Activated CD8-positive, alpha-beta memory T cell treated with anti-CD3 and anti-CD28 coated beads, Interleukin-2, amount 50 U/mL, for 24 hours (primary cell): ENCODE measurements around the gene PIGV.

Experiments
- DNase-seq: peaks from one replicate; pipeline ENCODE4 v3.0.0-alpha.2; 2020; ENCODE audit errors: extremely low read depth

Gene PIGV

DNA sequence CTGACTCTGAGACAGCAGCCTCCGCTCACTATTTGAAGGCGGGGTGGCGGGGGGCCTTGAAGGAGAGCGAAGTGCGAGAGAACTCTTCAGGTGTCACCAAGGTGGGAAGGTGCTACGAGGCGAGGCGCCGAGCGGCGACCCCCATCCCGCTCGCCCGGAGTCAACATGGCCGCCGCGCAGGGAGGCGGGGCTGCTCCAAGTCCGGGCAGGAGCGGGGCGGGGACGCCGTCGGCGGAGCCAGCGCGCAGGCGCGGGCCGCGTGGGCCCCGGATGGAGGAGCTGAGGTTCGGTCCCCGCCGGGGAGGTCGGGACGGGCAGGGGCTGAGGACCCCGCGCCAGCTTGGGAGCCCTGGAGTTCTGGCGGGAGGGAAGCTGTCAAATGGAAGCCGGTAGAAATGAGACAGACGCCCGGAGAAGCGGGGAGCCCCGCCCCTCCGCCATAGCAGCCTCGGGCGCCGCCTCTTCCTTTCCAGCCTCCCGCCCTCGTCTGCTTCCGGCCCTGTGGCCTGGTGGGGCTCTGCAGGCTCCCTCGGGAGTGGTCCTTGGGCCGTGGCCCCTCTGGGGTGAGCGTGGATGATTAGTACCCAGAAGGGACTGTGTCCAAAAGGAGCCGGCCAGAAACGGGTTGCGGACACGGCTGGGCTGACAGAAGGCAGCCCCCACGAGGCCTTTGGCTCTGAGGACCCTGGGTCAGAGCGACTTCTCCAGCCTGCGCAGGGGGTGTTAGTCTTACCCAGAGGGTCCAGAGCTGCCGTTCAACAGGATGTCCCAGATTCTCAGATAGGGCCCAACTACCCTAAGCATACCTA lies at the start of gene PIGV:
PIGV (plus strand) TSS at position 245 of the 809 bp plus-strand sequence. CDS start 2,866 bp downstream, outside the sequence.
- DNase-seq: peak; percentile 68

DNA sequence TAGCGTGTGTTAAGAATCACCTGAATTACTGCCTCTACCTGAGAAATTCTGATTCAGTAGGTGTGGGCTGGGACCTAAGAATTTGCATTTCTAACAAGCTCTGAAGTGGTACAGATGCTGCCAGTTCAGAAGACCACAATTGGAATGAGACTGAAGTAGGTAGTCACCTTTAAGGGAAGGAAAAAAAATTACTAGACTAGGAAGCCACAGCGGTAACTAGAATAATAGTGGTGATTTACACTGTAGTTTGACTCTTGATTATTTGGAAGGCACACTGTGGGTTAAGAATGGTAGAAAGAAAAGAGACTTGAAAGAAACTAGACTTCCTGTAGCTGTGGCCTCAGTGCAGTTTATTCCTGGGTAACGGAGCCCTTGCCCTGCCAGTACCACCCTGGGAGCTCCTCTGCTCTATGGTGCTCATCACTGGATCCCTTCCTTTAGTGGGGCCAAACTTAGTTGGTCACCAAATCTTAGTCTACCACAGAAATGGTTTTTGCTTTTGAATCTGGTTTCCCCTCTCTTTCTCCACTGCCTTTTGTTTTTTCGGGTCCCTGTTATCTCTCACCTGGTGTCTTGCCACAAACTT lies 48.3 kb upstream of the PIGV start:
- no peak for DNase-seq

DNA sequence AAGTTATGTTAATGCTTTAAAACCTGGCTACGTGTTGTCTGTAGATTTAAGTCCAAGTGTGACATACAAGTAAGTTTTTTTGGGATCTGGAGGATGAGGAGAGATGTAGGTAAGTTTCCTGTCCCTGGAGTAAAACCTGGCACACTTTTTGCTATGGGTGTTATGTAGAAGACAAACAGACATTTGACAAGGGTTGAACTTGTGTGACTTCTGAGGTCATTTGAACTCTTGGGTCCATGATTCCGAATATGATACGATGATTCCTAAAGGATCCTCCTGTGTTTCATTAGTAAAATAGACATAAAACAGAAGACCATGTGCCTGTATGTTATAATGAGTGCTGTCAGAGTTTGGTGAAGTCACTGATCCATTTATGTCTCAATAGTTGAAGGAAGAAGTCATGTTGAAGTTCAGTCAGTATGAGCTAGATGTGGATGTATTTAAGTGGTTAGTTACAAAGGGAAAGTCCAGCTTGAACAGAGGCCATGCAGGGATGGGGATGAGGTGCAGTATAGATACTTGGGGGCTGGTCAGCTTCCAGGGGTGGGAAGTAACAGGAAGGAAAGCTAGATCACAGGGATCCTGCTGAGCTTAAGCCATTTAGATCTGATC lies 47.6 kb upstream of the PIGV start:
- no peak for DNase-seq

DNA sequence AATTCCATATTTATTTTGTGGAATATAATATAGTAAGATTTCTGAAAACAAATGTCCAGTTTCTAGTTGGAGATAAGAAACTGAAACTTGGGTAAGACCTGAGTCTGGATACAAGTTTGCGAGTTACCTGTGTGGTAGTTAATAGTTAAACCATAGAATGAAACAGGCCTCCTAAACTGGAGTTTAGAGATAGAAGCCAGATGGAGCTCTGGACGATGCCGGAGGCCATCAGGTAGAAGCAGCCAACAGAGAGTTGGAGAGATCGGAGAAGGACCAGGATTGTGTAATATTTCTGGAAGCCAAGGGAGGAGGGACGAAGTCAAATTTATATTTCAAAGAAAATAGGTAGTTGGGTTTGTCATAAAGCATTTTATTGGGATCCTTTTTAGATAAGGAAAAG lies 46.8 kb upstream of the PIGV start:
- no peak for DNase-seq

DNA sequence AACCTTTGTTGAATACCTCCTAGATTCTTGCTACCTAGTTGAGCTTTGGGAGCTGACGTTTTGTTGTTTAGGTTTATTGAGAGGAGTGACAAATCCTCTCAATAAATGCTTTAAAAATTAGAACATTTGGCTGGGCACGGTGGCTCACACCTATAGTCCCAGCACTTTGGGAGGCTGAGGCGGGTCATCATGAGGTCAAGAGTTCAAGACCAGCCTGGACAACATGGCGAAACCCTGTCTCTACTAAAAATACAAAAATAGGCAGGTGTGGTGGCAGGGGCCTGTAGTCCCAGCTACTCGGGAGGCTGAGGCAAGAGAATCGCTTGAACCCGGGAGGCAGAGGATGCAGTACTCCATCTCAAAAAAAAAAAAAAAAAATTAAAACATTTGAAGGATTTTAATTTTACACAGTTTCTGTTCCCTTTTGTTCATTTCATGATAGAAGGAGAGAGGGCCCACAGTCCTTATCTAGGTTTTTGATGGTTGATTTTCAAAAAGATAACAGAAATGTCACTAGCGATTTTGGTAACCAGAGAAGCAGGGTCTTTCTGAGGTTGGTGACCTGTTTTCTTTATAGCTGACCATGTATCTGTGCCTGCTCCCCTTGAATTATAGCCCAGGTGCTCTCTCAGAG lies 44.2 kb upstream of the PIGV start:
- no peak for DNase-seq

DNA sequence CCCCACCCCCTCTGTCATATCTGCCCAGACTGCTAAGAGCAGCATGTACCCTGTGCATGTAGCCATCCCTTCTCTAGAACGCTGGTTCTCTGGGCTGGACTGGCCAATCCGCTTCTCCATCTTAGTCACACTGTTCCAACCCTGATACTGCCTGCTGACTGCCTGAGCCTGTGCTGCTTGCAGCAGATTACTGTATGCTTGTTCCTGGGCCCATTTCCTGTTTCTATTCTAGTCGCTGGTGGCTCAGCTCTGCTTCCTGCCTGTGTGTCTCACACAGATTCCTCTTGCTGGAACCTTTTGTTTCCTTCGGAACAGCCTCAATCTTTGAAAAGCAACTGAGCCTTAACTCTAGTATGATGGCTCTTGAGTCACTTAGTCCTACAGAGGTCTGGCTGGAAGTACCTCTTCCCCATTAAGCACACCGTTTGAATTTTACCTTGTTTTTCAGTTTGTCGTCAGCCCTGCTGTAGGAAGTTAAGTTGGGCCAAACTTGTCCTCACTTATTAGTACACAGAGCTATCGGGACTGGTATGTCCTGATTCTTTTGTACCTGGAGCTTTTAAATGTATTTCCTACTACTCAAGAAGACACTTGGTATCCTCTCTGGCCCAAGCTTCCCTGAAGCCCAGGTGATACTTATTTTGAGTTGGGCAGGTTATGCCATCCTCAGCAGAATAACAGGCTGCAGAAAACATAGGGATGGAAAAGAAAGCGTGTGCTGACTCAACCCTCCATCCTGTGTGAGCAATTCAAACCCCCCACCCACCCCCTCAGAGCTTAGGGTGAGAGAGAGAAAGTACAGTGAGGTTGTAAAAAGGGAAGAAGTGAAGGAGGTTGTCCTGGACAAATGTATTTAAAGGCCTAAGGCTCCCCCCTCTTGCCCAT lies 43.4 kb upstream of the PIGV start:
- DNase-seq: peak; percentile 66

DNA sequence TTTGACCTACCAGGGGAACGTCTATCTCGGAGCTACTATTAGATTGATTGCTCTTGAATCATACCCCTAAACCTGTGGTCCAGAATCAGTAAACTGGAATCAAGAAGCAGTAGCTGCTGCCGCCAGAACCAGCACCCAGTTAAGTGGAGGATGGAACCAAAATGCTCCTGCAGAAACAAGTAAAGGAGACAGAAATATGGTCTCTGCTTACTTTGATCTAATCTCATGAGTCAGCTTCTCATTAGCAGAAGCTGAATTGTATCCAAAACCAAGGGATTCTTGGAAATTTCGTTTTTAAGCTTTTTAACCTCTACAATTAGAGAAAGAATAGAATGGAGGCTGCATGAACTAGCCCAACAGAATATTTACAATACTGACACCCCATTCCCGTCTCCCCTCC lies 42.6 kb upstream of the PIGV start:
- DNase-seq: no peak

DNA sequence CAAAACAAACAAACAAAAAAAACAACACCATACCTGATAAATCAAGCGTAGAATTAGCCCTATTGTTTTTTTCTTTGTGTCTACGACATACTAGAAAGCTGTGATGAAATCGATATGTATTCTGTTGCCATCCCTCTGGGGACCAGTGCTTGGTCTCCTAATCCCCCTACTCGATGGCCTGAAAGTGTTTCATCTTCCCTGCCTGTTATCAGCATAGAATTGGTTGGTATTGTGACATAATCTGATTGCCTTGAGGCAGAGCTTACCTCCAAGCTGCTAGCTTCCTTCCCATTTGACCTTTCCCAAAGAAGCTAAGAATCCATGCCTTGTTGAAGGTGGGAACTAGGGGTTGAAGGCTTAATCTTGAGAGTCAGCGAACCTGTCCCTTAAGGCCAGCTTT lies 40.7 kb upstream of the PIGV start:
- no peak for DNase-seq

DNA sequence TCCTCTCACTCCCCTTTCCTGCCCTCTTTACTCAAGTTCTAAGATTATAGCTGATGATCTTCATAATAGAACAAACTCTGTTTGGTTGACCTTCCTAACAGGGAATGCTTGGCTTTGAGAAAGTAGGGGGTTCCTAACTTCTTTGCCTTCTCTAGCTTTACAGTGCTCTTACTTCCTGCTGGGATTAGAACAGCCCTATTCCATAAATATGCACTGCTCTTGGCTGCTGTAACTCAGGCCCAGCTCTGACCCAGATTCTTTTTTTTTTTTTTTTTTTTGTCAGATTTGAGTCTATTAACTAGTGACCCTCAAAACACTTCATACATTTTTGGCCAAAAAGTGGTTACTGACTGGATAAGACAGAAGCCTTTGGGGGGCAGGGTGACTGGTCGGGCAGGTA lies 39.4 kb upstream of the PIGV start:
- no peak for DNase-seq

DNA sequence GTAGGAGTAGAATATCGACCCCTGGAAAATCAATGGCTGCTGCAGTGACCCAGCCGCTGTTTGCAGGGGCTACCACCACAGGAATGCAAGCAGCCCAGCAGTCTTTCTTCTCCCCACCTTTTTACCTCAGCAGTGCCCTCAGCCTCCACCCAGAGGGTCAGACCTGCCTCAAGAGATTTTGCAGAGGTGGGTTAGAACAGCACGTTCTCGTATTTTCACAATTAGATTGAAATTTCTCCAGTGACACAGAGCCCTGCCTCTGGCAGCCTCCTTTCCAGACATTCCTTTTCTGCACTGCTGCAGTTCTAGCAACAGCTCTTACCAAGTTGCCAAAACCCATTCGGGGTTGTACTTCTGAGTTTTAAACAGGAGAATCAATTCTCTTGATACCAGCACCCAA lies 38.3 kb upstream of the PIGV start:
- no peak for DNase-seq

DNA sequence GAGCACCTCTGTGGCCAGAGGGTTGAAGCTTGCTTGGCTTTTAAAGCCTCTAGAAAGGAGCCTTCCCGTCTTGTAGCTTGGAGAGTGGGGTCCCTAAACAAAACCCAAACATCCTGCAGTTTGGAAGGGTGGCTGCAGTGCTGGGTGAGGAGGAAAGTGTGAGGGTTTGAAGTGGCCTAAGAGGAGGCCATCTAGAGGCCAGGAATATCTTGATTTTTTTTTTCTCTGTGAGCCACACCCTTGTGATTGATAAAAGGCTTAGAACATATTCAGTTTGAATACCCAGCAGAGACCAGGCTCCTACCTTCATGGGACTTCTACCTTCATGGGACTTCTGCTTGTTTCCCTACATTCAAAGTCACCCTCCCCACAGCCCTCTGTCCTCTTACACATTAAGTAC lies 37.3 kb upstream of the PIGV start:
- DNase-seq: no peak

DNA sequence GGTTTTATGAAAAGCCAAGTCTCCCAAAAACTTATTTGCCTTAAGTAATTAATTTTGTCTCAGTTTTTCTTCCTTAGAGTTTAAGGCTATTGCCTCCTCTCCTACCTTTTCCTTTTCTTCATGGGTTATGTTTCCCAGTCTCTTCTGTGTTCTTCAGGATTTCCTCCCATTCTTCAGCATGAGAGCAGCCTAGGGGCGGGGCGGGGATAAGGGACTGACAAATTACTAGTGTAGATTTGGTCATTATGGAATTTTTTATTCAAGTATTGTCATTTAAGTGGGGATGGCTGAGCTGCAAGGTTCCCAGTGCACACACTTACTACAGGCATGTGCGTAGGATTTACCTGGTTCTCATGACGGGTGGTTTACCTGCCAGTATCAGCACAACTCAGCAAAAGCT lies 35.2 kb upstream of the PIGV start:
- no peak for DNase-seq

DNA sequence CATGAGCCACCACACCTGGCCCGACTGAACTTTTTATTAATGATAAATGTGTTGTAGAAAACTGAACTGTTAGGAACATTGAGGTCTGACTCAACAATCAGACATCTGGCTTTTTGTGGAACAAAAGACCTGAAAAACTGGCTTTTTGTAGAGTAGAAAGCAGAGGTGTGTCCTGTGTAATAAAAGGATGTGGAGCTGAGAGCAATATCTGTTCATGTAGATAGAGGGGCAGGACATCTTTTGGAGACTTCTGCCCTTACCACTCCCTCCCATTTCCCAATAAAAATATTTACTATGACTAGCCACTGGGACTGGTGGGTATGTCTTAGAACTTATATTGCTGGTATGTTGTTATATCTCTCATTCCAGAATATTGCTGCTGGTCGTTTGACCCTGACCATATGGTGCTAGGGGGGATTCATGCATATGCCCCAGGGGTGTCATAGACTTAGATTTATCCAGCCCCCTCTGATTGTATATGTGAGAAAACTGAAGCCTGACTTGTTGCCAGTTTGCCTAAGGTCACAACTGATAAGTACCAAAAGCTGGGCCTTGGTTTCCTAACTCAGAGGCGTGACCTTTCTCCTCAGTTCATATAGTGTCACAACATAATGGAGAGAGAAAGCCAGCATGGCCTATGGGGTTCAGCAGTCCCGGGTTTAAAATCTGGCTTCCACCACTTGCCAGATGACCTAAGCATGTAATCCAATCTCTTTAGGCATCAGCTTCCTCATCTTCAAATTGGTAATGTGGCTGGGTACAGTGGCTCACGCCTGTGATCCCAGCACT lies 33.5 kb upstream of the PIGV start:
- DNase-seq: no peak

DNA sequence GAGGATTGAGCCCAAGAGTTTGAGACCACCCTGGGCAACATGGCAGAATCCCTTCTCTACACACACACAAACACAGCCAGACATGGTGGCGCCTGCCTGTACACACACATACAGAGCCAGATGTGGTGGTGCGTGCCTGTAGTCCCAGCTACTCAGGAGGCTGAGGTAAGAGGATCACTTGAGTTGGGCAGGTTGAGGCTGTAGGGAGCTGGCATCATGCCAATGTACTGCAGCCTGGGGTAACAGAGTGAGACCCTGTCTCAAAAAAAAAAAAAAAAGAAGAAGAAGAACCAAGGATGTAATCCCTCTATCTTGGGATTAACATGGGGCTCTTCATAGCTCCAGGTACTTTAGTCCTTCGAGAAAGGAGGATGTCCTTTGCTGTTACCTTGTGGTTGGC lies 29.4 kb upstream of the PIGV start:
- DNase-seq: no peak

DNA sequence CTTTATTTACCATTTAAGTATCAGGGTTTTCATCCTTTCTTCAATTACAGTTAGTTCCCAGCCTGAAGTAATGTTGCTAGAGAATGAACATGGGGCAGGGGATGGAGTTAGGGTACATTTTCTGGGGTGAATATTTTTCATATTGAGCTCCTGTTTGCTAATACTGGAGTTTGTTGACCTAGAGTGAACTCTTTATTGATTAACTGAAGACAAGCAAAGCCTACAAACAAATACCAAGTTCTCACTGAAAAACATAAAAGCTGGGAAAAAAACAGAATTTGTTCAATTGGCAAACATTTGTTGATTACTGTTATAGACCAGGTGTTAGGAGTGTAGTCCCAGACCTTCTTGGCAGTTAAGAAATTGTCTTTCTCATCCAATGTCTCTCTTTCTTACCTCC lies 28.2 kb upstream of the PIGV start:
- DNase-seq: no peak

DNA sequence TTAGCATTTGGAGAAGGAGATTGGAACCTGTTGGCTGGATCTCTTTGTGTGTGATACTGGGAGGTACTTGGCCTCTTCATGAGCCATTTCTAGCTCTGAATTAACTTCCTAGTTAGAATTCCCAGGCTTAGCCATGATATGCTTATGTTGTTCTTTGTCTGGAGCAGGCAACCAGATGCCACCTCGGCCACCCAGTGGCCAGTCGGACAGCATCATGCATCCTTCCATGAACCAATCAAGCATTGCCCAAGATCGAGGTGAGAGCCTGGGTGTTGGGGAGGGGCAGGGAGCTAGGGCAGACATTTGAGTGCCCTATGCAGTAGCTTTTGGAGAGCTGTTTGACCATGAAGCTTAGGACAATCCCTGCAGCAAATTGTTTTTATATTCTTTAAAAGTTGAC lies 26.5 kb upstream of the PIGV start:
- DNase-seq: no peak

DNA sequence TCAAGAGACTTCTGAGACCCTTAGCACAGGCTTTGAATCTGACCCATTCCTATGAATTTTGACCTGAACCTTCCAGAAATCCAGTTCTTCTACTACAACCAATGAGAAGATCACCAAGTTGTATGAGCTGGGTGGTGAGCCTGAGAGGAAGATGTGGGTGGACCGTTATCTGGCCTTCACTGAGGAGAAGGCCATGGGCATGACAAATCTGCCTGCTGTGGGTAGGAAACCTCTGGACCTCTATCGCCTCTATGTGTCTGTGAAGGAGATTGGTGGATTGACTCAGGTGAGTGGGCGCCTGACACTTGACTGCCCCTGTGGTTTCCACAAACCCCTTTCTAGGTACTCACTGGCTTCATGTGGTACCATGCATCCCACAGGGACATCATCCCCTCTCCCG lies 20.0 kb upstream of the PIGV start:
- no peak for DNase-seq

DNA sequence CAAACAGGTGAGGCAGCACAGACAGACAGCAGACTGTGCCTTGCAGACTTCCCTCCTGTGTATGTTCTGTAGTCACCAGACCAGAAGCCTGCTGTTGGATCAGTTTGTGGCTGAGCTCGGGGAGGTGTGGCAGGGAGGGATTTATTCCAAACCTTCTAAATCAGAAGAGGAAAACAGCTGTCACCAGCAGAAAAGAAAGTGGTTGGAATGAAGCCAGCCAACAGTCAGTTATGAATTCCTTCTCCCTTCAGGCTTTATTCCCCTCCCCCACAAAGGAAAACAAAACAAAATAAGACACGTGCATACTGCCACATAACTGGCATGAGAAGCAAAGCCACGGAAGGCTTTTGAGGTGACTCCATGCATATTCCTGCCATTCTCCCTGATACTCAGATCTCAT lies 19.0 kb upstream of the PIGV start:
- no peak for DNase-seq

DNA sequence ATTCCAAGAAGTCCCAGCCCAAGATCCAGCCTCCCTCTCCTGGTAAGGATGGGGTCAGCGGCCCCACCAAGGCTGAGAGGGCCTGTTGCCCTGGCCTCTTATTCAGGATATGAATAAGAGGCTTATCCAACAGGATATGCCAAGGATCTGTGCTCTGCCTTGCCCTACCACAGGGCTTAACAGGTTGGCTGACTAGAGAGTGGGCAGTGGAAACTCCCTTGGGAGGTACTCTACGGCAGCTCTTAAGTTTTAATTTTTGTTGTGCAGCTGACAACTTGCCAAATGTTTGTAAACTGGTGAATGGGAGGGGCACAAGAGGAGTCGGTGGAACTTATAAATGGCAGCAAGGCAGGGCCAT lies 16.5 kb upstream of the PIGV start:
- no peak for DNase-seq

DNA sequence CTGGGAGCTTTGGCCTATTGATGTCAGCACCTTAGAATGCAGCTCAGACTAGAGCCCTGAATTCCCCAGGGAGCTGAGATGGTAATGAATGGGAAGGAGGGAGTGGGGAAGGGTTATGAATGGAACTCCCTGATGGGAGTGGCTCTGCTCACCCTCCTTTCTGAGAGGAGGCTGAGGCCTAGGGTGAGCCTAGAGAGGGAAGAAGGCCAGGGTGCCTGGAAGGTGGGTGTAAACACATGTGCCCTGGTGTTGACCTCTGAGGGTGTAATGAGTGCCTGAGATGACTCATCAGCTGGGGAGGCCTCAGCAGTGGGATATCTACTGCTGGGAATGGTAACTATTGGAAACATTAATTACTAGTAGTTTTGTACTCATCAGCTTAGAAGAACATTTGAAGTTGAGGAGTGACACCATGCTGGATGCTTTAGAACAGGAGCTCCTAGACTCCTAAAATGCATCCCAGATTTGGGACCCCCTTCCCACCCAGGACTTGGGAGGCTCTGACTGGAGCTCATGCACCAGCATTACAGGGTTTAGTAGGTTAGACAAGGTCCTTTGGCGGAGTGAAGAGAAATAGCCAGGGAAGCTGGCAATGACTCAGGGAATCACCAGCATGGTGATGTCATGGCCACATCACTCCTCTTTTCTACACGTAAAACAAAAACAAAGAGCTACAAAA lies 16.0 kb upstream of the PIGV start:
- no peak for DNase-seq

DNA sequence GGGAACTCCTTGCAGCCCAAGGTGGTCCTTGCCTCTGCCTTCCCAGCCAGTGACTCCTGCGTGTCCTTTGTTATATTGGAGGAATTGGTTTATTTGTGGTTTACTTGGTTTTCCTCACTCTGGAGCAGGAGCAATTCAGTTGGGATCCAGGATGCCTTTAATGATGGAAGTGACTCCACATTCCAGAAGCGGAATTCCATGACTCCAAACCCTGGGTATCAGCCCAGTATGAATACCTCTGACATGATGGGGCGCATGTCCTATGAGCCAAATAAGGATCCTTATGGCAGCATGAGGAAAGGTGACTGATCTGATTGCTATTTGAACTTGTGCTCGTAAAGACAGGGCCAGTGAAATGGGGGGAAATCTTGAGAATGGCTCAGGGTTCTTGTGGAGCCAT lies 15.1 kb upstream of the PIGV start:
- no peak for DNase-seq
